Thoracic aorta (tissue), 2 donors: ENCODE data around the gene PRR23B. TPM values are rescaled to one million over a fixed set of nuclear protein-coding genes. Genes with fewer than 3 reads are reported as not detected.
"Not testable (repeated sequence)": the region's sequence is repeated elsewhere in the genome, so short reads cannot be mapped to it uniquely, and the experiment has no call there.

Source experiments
- ATAC-seq: fragments of 150-250 bp; one replicate; pipeline ENCODE4 v1.8.0; 2017; ENCODE audit warnings: low read depth; ENCODE audit not compliant: insufficient number of reproducible peaks, low FRiP score
- DNase-seq: peaks from one replicate; pipeline ENCODE4 v3.0.0-alpha.2; 2020; ENCODE audit warnings: low spot score
- H3K27ac ChIP-seq, 2 donors: fragments of 200-600 bp; sonication (generic); 1 replicate in 1 of 2; 2 replicates in 1 of 2; pipeline ENCODE4 v1.5.1; 2016; ENCODE audit warnings: mild to moderate bottlenecking in 2 of 2, moderate library complexity in 2 of 2
- H3K27me3 ChIP-seq: fragments of 200-600 bp; sonication (generic); replicated peaks from 2 replicates; pipeline ENCODE4 v1.6.0; 2016; ENCODE audit warnings: mild to moderate bottlenecking; ENCODE audit not compliant: insufficient read depth
- H3K36me3 ChIP-seq: fragments of 200-600 bp; sonication (generic); one replicate; pipeline ENCODE4 v1.5.1; 2016
- H3K4me1 ChIP-seq, 2 donors: fragments of 200-600 bp; sonication (generic); 1 replicate in 1 of 2; 2 replicates in 1 of 2; pipeline versions ENCODE4 v1.5.1 to v1.6.0; 2016; ENCODE audit warnings: low read depth in 2 of 2, mild to moderate bottlenecking in 1 of 2; ENCODE audit not compliant: control insufficient read depth in 1 of 2
- H3K4me3 ChIP-seq: fragments of 200-600 bp; sonication (generic); 2 replicates; pipeline ENCODE4 v1.5.1; 2016; ENCODE audit warnings: mild to moderate bottlenecking
- H3K9me3 ChIP-seq: fragments of 200-600 bp; sonication (generic); 2 replicates; pipeline ENCODE4 v1.5.1; 2016
- CTCF ChIP-seq: fragments of 200-600 bp; sonication (generic); IDR thresholded peaks from one replicate; pipeline ENCODE4 v1.5.1; 2019; ENCODE audit warnings: antibody characterized with exemption
- total RNA-seq, 2 donors: library from RNA; depleted of rRNA; stranded (reverse); fragments of >200 nt; gene quantifications; one replicate each; pipeline versions ENCODE4 v1.1.0 to v1.2.3, GENCODE V29; 2016

The PRR23B gene
- total RNA-seq, 2 donors from 2014 or later = not detected

- no peaks in the 10 kb centered on the region for H3K36me3 ChIP-seq
- ATAC-seq (no peak), DNase-seq (no peak)
- H3K9me3 ChIP-seq = no peaks in the 10 kb centered on the region
- H3K27me3 ChIP-seq = no peaks in the 10 kb centered on the region
- no peak overlapping the region for H3K27ac ChIP-seq
- H3K4me3 ChIP-seq = no peak overlapping the region
- TF ChIP-seq CTCF = no peak
- no peaks in the 10 kb centered on the region for H3K4me1 ChIP-seq
Measured at GRCh38 chr3:139043554-139044365, 23.0 kb upstream of the PRR23B start.

- DNase-seq = no peak
- no peaks in the 10 kb centered on the region for H3K36me3 ChIP-seq
- no peak for TF ChIP-seq CTCF
- H3K4me1 ChIP-seq = no peaks in the 10 kb centered on the region
- ATAC-seq = no peak
- no peak overlapping the region for H3K4me3 ChIP-seq
- H3K27me3 ChIP-seq = no peaks in the 10 kb centered on the region
- H3K27ac ChIP-seq = no peak overlapping the region
- H3K9me3 ChIP-seq = no peaks in the 10 kb centered on the region
Measured at GRCh38 chr3:139037478-139037877, 16.8 kb upstream of the PRR23B start.

GRCh38 chr3:139032326-139033002 lies 11.7 kb upstream of the PRR23B start:
- Histone ChIP-seq H3K27me3 (no peaks in the 10 kb centered on the region), H3K4me1 (no peaks in the 10 kb centered on the region), H3K36me3 (no peaks in the 10 kb centered on the region), H3K9me3 (peaks cover 4% of the 10 kb centered on the region), H3K4me3 (no peak overlapping the region), H3K27ac (no peak overlapping the region)
- ATAC-seq (no peak), DNase-seq (no peak)
- no peak for TF ChIP-seq CTCF

GRCh38 chr3:139030576-139030975 lies 9.8 kb upstream of the PRR23B start:
- DNase-seq, ATAC-seq, H3K27ac ChIP-seq, H3K36me3 ChIP-seq, H3K27me3 ChIP-seq, H3K4me1 ChIP-seq, H3K9me3 ChIP-seq, H3K4me3 ChIP-seq: not testable (repeated sequence)

GRCh38 chr3:139024968-139025367 lies 4.2 kb upstream of the PRR23B start:
- Histone ChIP-seq H3K36me3 (no peaks in the 10 kb centered on the region), H3K4me3 (no peak overlapping the region), H3K27me3 (no peaks in the 10 kb centered on the region), H3K27ac (no peak overlapping the region), H3K9me3 (no peaks in the 10 kb centered on the region), H3K4me1 (no peaks in the 10 kb centered on the region)
- DNase-seq (no peak), ATAC-seq (no peak)
- TF ChIP-seq CTCF = no peak
